SK-N-SH (cell line): Measurements from ENCODE around the gene LDB2.

ENCODE experiments used
- CTCF ChIP-seq: fragments of 200-600 bp; sonication (generic); IDR thresholded peaks from 2 replicates; pipeline ENCODE4 v1.6.1; 2017; ENCODE audit warnings: antibody characterized with exemption, mild to moderate bottlenecking, moderate library complexity
- ELF1 ChIP-seq: IDR thresholded peaks from 2 replicates; pipeline ENCODE4 v1.4.0; 2012
- EP300 ChIP-seq, 2 experiments: IDR thresholded peaks; 2 replicates each; pipeline versions ENCODE4 v1.4.0 to v1.6.1; 2012; ENCODE audit warnings: borderline replicate concordance in 1 of 2, low read depth in 1 of 2, low read length in 1 of 2
- EZH2phosphoT487 ChIP-seq: fragments of 200-600 bp; sonication (generic); IDR thresholded peaks from 2 replicates; pipeline ENCODE4 v1.6.1; 2017; ENCODE audit warnings: low read depth, mixed run types, mild to moderate bottlenecking, antibody characterized with exemption, moderate library complexity, borderline replicate concordance
- GABPA ChIP-seq: IDR thresholded peaks from 2 replicates; pipeline ENCODE4 v1.4.0; 2012; ENCODE audit warnings: low read depth, mild to moderate bottlenecking
- IRF3 ChIP-seq: fragments of 150-350 bp; IDR thresholded peaks from 2 replicates; pipeline ENCODE4 v1.6.1; 2016; ENCODE audit warnings: mild to moderate bottlenecking, low read depth, low read length
- JUND ChIP-seq: IDR thresholded peaks from 2 replicates; pipeline ENCODE4 v1.4.0; 2012
- MXI1 ChIP-seq: IDR thresholded peaks from 2 replicates; pipeline ENCODE4 v1.6.1; 2012; ENCODE audit warnings: mild to moderate bottlenecking, low read depth, low read length, improper control_type of control experiment
- REST ChIP-seq: IDR thresholded peaks from 2 replicates; pipeline ENCODE4 v1.6.1; 2012; ENCODE audit warnings: mild to moderate bottlenecking, low read depth, low read length, moderate library complexity
- SMC3 ChIP-seq: IDR thresholded peaks from 2 replicates; pipeline ENCODE4 v1.6.1; 2012; ENCODE audit warnings: low read depth, low read length, improper control_type of control experiment
- TAF1 ChIP-seq: IDR thresholded peaks from 2 replicates; pipeline ENCODE4 v1.6.1; 2012; ENCODE audit warnings: low read depth, mild to moderate bottlenecking, low read length, moderate library complexity, borderline replicate concordance

- TF ChIP-seq SMC3, result no peak
- no peak for TF ChIP-seq CTCF
- no peak for TF ChIP-seq EP300 (IDR thresholded peaks at IDR 0.05; ENCODE audit: borderline replicate concordance in 1 of 2, low read depth in 1 of 2, low read length in 1 of 2)
- TF ChIP-seq REST, result no peak
- no peak for TF ChIP-seq ELF1
- TF ChIP-seq MXI1, result no peak
- no peak for TF ChIP-seq IRF3
- TF ChIP-seq EZH2phosphoT487, result no peak
- TF ChIP-seq GABPA, result no peak
- TF ChIP-seq TAF1, result no peak
- no peak for TF ChIP-seq JUND
These were observed 130.6 kb downstream of the LDB2 start for GRCh38 chr4:16767861-16768260.
